GM18517 (cell line): ENCODE data around the gene JAKMIP1.

Experiments
- ATAC-seq: cut with Tn5 transposase; IDR thresholded peaks from one replicate; pipeline ENCODE4 v1.9.1; 2021; ENCODE audit warnings: mild to moderate bottlenecking, moderate library complexity; ENCODE audit not compliant: unreplicated experiment

The JAKMIP1 gene

DNA sequence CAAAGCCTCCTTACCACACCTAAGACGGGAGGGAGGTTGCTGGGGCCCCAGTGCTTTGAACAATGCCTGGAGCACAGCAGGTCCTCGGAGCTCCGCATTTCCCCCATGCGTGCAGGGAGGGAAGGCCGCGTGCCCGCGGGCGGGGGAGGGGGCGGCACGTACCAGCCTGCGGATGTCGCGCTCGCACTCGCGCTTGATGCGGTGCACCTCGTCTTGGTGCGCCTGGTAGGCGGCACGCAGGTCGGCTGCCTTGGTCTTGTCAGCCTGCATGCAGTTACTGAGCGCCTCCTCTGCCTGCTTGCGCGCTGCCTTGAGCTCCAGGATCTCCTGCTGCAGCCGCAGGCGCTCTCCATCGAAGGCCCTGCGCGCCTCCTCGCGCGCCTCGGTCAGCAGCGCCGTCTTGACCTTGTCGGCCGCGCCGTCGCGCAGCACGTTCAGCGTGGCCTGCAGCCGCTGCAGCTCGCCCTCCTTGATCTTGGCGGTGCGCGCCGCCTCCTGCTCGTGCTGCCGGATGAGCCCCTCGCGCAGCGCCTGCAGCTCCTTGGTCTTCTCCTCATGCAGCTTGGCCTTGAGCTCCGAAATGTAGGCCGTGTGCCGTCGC is 94.9 kb downstream of the JAKMIP1 start:
- ATAC-seq = no peak

DNA sequence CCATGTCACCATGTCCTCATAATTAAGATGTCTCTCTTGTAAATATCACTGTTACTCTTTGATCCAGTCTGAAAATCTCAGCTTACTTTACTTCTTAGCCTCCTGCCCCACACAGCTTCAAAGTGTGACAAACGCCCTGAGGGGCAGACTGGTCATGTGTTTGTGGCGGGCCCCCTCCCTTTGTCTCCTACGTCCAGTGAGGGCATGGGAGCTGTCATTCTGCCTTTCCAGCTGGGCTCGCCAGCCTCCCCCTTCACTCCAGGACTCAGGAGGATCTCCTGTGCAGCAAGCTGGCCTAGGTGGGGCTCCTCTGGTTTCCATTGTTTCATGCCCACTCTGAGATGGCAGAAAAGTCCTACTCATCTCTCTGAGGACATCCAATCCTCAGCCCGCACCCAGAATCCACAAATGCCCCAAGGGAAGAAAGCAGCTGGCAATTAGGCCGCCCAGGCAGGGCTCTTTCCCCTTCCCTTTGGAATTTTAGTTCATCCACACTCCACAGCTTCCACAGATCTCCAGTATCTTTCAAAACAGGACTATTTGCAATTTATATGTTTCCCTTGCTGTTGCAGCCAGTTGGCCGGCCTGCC is 95.7 kb downstream of the JAKMIP1 start:
- no peak for ATAC-seq

- ATAC-seq = no peak
These were observed 102.8 kb downstream of the JAKMIP1 start for GRCh38 chr4:6097581-6097980.

GRCh38 chr4:6095897-6096296 is 104.5 kb downstream of the JAKMIP1 start:
- no peak for ATAC-seq

- no peak for ATAC-seq
These were observed 105.2 kb downstream of the JAKMIP1 start for GRCh38 chr4:6095023-6095752.

GRCh38 chr4:6093671-6094070 is 106.7 kb downstream of the JAKMIP1 start:
- no peak for ATAC-seq

DNA sequence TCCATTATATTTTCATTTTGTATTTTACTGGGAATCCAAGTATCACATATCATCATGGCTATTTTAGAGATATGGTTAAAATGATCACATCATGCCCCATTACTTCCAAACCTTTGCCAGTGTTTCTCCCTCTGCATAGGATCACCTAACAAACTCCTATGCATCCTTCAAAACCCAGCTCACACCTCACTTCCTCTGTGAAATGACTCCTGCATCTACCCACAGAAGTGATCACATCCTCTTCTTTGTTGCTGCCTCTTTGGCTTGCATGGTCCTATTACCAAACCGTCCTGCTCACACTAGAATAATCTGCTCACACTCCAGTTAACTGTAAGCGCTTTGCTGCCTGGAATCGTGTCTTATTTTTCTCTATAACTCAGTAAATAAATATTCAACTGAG is 107.4 kb downstream of the JAKMIP1 start:
- no peak for ATAC-seq

DNA sequence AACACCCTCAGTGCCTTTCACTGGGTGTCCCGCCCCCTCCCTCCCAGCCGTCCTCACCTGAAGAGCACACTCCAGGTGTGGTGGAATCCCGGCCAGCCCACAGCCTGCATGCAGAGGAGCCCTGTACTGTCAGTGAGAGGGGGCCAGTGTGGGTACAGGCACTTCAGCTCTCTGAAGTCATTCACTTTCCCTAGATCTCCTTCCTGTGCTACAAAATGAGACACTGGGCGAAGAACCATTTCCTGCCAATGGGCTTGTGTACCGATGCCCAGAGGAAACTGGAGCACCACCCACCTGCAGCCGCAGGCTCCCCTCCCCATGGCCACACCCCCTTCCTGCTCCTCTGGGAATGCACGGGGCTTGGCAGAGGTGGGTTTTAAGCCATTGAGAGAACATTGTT is 108.2 kb downstream of the JAKMIP1 start:
- no peak for ATAC-seq

- no peak for ATAC-seq
These were observed 109.4 kb downstream of the JAKMIP1 start for GRCh38 chr4:6090931-6091330.

- ATAC-seq = no peak
These were observed 111.4 kb downstream of the JAKMIP1 start for GRCh38 chr4:6088950-6089349.

DNA sequence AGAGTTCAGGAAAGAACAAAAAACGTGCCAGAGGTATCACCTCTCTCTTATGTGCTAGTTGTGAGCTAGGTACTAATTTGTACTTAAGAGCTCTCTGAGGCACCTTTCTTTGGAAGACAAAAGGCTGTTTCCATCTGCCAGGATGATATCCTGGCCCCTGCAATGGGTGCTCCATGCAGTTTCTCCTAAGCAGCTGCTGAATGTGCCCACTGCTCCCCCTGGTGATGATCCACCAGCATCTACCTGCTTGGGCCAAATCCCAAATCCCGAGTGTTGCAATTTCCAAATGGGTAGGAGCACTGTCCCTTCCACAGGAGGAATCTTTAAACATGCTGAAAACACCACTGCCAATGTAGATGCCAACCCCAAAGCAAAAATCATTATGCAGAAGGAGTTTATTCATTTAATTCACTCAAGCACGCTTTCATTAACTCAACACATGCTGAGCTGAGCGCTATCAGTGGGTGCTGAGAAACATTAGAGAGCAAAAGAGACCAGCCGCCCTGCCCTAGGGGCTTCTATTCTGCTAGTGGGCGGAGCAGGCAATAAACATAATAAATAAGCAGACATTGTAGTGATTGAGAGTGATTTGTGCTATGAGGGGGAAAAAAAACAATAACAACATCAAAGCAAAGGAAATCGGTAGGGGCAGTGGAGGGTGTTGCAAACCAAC is 112.5 kb downstream of the JAKMIP1 start:
- ATAC-seq = no peak

- ATAC-seq = no peak
These were observed 113.5 kb downstream of the JAKMIP1 start for GRCh38 chr4:6086846-6087245.

GRCh38 chr4:6085691-6086628 is 114.4 kb downstream of the JAKMIP1 start:
- no peak for ATAC-seq

GRCh38 chr4:6085028-6085690 is 115.2 kb downstream of the JAKMIP1 start:
- no peak for ATAC-seq

DNA sequence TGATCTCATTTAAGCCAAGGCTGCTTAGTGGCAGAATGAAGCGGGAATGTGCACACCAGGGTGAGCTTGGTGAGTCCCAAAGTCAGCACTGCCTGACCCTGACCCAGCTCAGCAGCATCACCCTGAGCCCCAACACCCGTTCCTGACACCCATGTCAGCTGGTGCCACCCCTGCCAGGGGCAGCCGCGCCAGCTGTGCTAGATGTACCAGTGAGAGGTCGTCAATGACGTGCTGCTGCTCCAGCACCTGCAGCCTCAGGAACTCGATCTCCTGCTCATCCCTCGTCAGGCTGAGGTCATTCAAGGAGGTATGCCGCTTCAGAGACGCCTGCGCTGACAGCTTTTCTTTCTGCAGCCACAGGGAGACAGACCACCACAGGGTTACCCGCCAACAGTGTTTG is 120.4 kb downstream of the JAKMIP1 start:
- no peak for ATAC-seq

DNA sequence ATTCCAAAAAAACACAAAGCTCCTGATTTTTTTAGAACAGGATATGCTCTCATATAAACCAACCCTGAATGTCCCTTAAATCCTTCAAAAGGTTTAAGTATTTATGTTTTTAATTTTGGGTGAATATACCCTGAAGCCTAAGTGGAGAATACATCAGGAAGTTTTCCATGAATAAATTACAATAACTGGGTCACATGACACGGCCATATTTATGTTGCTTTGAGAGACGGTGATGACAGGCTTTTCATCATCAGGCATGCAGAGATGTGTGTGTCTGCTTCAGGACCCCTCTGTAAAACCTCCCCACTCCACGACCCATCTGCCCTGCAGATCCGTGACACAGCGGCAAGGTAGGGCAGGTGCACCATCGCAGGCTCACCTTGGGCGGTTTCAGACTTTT is 121.8 kb downstream of the JAKMIP1 start:
- ATAC-seq = no peak

GRCh38 chr4:6076391-6076790 is 124.0 kb downstream of the JAKMIP1 start:
- ATAC-seq = no peak

DNA sequence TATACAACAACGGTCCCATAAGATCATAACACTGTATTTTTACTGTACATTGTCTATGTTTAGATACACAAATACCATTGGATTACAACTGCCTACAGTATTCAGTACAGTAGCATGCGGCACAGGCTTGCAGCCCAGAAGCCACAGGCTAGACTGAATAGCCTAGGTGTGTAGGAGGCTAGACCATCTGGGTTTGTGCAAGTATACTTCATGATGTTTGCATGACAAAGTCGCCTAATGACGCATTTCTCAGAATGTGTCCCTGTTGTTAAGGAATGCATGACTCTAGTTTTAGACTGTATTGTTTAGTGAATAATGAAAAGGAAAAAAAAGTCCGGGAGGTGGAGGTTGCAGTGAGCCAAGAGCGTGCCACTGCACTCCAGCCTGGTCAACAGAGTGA is 125.6 kb downstream of the JAKMIP1 start:
- ATAC-seq = no peak

- no peak for ATAC-seq
These were observed 128.2 kb downstream of the JAKMIP1 start for GRCh38 chr4:6071959-6072720.
